Stomach (tissue), 9 donors: Measurements from ENCODE around the gene NCS1. TPM values are rescaled to one million over a fixed set of nuclear protein-coding genes. Genes with fewer than 3 reads are reported as not detected.
A peak's percentile ranks its signal among the peaks of the same experiment; 100 is the strongest.

Experiments used
- DNase-seq, 2 donors: peaks; one replicate each; pipeline versions ENCODE4 v3.0.0 to v3.0.0-alpha.2; 2013 to 2019
- H3K27ac ChIP-seq, 5 donors: fragments of 200-600 bp in 4 of 5; sonication (generic) in 4 of 5; one replicate each; pipeline ENCODE4 v1.5.1; 2013 to 2019; ENCODE audit warnings: mild to moderate bottlenecking in 1 of 5, moderate library complexity in 1 of 5
- H3K27me3 ChIP-seq, 3 donors: fragments of 200-600 bp; sonication (generic); one replicate each; pipeline ENCODE4 v1.5.1; 2017 to 2019; ENCODE audit warnings: mixed run types in 1 of 3
- H3K36me3 ChIP-seq, 4 donors: fragments of 200-600 bp; sonication (generic); 1 replicate in 3 of 4; 2 replicates in 1 of 4; pipeline ENCODE4 v1.5.1; 2016 to 2019
- H3K4me1 ChIP-seq, 4 donors: fragments of 200-600 bp; sonication (generic); one replicate each; pipeline ENCODE4 v1.5.1; 2016 to 2019
- H3K4me3 ChIP-seq, 4 donors: fragments of 200-600 bp; sonication (generic) in 3 of 4; one replicate each; pipeline ENCODE4 v1.5.1; 2016 to 2019; ENCODE audit warnings: mild to moderate bottlenecking in 1 of 4
- H3K9me3 ChIP-seq, 4 donors: fragments of 200-600 bp; sonication (generic); one replicate each; pipeline ENCODE4 v1.5.1; 2016 to 2019
- CTCF ChIP-seq, 7 experiments: fragments of 450-650 bp in 4 of 7; fragments of 200-600 bp in 3 of 7; sonication (generic) in 3 of 7; IDR thresholded peaks; one replicate each; pipeline ENCODE4 v1.5.1; 2016 to 2019; ENCODE audit warnings: antibody characterized with exemption in 7 of 7, control low read depth in 2 of 7, mild to moderate bottlenecking in 1 of 7
- EP300 ChIP-seq: sonication (generic); formaldehyde crosslinking; IDR thresholded peaks from one replicate; pipeline ENCODE4 v1.6.1; 2017; ENCODE audit warnings: antibody characterized with exemption
- POLR2A ChIP-seq, 4 donors: fragments of 450-650 bp; IDR thresholded peaks; one replicate each; pipeline ENCODE4 v1.6.1; 2016; ENCODE audit warnings: antibody characterized with exemption in 4 of 4, control low read depth in 2 of 4, mild to moderate bottlenecking in 1 of 4, moderate library complexity in 1 of 4
- POLR2AphosphoS5 ChIP-seq, 3 donors: sonication (generic); formaldehyde crosslinking; IDR thresholded peaks; one replicate each; pipeline ENCODE4 v1.6.1; 2016; ENCODE audit warnings: antibody characterized with exemption in 3 of 3
- WGBS, 5 donors: extraction: QIAGEN DNeasy Blood & Tissue Kit in 3 of 5; methylation state at CpG; one replicate each; pipeline versions ENCODE4 v1.1.5 to v1.1.7; 2013 to 2018; 5-methylcytosine and 5-hydroxymethylcytosine counted together
- intact Hi-C: fragments of 100-400 bp; cut with DNase I; formaldehyde crosslinking; loops from one replicate; pipeline ENCODE4 v1.15.1; 2023; ENCODE audit warnings: low total_unique reads
- polyA plus RNA-seq, 3 donors: library from polyadenylated mRNA; stranded (reverse); fragments of 200-250 nt; gene quantifications; one replicate each; pipeline ENCODE4 v1.2.3, GENCODE V29; 2013
- total RNA-seq, 5 donors: library from RNA; depleted of rRNA; stranded (reverse); fragments of >200 nt; gene quantifications; one replicate each; pipeline versions ENCODE4 v1.1.0 to v1.2.3, GENCODE V29; 2014 to 2016
- donor health status: healthy with polysubstance abuse.
- donor health status: Bipolar disorder and iron deficiency.
- donor health status: healthy.

Gene NCS1
- total and polyA plus RNA-seq, 8 donors = 3.2 to 50.0 (median 16.6) TPM

- no peak overlapping the region for H3K27ac ChIP-seq
- H3K4me3 ChIP-seq = no peak overlapping the region
- H3K9me3 ChIP-seq = no peaks in the 10 kb centered on the region
- no peaks in the 10 kb centered on the region for H3K36me3 ChIP-seq
- intact Hi-C loops = no loop called here
- DNase-seq = no peak
- no peak for TF ChIP-seq POLR2AphosphoS5 (IDR thresholded peaks at IDR 0.05)
- TF ChIP-seq POLR2A (IDR thresholded peaks at IDR 0.05) = no peak
- no peak for TF ChIP-seq EP300
- no peak for TF ChIP-seq CTCF (IDR thresholded peaks at IDR 0.05)
- peaks cover 0 to 47% (median 7%) of the 10 kb centered on the region in 3 donors for H3K27me3 ChIP-seq
- WGBS, 5 donors = 65 to 84% (median 79%) methylated on average over 4 of the region's 4 CpGs
- H3K4me1 ChIP-seq = peaks cover 0 to 9% (median 0%) of the 10 kb centered on the region in 4 donors
Observed at GRCh38 chr9:130259044-130259443, 86.8 kb downstream of the NCS1 start.

DNA sequence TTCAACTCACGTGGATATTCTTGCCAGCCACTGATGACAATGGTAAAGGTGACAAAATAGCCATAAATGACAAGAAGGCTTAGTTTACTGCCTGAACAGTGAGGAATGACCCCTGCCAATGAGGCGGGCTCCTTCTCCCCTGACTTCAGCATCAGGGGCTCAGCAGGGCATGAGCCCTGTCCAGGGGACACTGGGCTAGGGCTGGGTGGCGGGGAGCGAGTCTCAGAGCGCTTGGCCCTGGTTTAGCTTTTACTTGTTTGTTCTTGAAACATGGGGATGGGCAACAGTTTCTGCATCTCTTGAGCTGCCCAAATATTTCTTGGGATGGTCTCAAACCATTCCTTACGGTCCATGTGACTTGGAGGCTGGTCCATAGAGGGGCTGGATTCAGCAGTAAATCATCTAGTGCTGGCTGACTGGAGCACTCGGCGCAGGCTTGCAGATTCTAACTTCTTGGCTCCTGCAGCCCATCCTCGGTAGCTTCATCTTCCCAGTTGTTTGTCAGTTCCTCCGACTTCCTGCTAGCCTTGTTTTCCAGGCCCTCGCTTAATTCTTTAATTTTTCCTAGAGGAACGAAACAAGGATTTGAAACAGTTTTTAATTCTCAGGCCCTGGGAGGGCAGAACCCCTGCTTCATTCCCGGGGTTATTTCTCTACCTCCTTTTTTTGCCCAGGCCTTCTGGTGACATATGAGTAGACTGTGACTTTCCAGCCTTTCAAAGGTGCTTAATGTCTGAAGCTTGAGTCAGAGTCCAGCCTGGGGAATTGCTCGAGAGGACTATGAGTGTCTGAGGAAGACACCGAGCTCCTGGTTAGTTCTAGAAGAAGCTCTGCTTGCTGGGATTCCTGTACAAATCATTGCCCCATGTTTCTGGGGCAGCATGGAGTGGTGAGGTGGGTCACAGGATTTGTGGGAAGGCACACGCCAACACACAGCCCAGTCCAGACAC is 88.9 kb downstream of the NCS1 start:
- peaks cover 9 to 19% (median 13%) of the 10 kb centered on the region in 4 donors for H3K4me1 ChIP-seq
- peaks cover 0 to 67% (median 27%) of the 10 kb centered on the region in 3 donors for H3K27me3 ChIP-seq
- H3K36me3 ChIP-seq = no peaks in the 10 kb centered on the region
- no peak for TF ChIP-seq POLR2A (IDR thresholded peaks at IDR 0.05)
- TF ChIP-seq CTCF (IDR thresholded peaks at IDR 0.05) = no peak
- no peak for TF ChIP-seq POLR2AphosphoS5 (IDR thresholded peaks at IDR 0.05)
- TF ChIP-seq EP300 = no peak
- WGBS, 5 donors = 62 to 67% (median 63%) methylated on average over 16 of the region's 16 CpGs
- no peak overlapping the region for H3K4me3 ChIP-seq
- DNase-seq = peak in 1 of 2 donors; percentile 66
- intact Hi-C loops = no loop called here
- H3K27ac ChIP-seq = peak overlapping the region in 2 of 5 donors; percentile 26 to 59
- no peaks in the 10 kb centered on the region for H3K9me3 ChIP-seq

GRCh38 chr9:130262061-130262745 is 90.0 kb downstream of the NCS1 start:
- intact Hi-C loops = no loop called here

More at GRCh38 chr9:130262061-130262745, 90.0 kb downstream of the NCS1 start:
- Histone ChIP-seq H3K27me3 (peaks cover 0 to 78% (median 33%) of the 10 kb centered on the region in 3 donors), H3K4me3 (no peak overlapping the region), H3K9me3 (no peaks in the 10 kb centered on the region), H3K4me1 (peaks cover 10 to 24% (median 18%) of the 10 kb centered on the region in 4 donors), H3K27ac (peak overlapping the region in 2 of 5 donors; percentile 26 to 59), H3K36me3 (no peaks in the 10 kb centered on the region)
- DNase-seq = no peak
- WGBS, 5 donors = 79 to 86% (median 84%) methylated on average over 17 of the region's 17 CpGs
- TF ChIP-seq EP300 (no peak), CTCF (IDR thresholded peaks at IDR 0.05) (no peak), POLR2A (IDR thresholded peaks at IDR 0.05) (no peak), POLR2AphosphoS5 (IDR thresholded peaks at IDR 0.05) (no peak)
